GM12892 (cell line): ENCODE measurements around the gene DDX24.

Source experiments
- DNase-seq: peaks from one replicate; pipeline ENCODE4 v3.0.0; 2011; ENCODE audit not compliant: insufficient read length
- FAIRE-seq: peaks from 2 replicates; lab custom pipeline; 2011; peaks lifted over from hg19 to GRCh38; lab: Jason Lieb, UNC
- POLR2A ChIP-seq: IDR thresholded peaks from 2 replicates; pipeline ENCODE4 v1.6.1; 2011; ENCODE audit warnings: low read depth, low read length, control low read depth
- POLR2AphosphoS5 ChIP-seq: IDR thresholded peaks from 2 replicates; pipeline ENCODE4 v1.6.1; 2011; ENCODE audit warnings: low read depth, low read length, control low read depth
- TAF1 ChIP-seq: IDR thresholded peaks from 2 replicates; pipeline ENCODE4 v1.6.1; 2011; ENCODE audit warnings: low read depth, mild to moderate bottlenecking, control low read depth, low read length, borderline replicate concordance

DDX24 gene

GRCh38 chr14:94123296-94123695, 42.3 kb upstream of the DDX24 start:
- DNase-seq: no peak
- no peak for FAIRE-seq
- no peak for TF ChIP-seq POLR2AphosphoS5
- no peak for TF ChIP-seq TAF1
- no peak for TF ChIP-seq POLR2A

- DNase-seq: no peak
- no peak for FAIRE-seq
- TF ChIP-seq POLR2AphosphoS5: no peak
- TF ChIP-seq POLR2A: no peak
- TF ChIP-seq TAF1: no peak
These were observed 41.4 kb upstream of the DDX24 start for GRCh38 chr14:94122438-94122837.

GRCh38 chr14:94121485-94121884, 40.5 kb upstream of the DDX24 start:
- DNase-seq (no peak), FAIRE-seq (no peak)
- TF ChIP-seq TAF1 (no peak), POLR2AphosphoS5 (no peak), POLR2A (no peak)

GRCh38 chr14:94120667-94121340, 39.8 kb upstream of the DDX24 start:
- TF ChIP-seq POLR2A (no peak), TAF1 (no peak), POLR2AphosphoS5 (no peak)
- DNase-seq (no peak), FAIRE-seq (no peak)

GRCh38 chr14:94119071-94119470, 38.1 kb upstream of the DDX24 start:
- DNase-seq (no peak), FAIRE-seq (no peak)
- TF ChIP-seq POLR2AphosphoS5: no peak
- TF ChIP-seq POLR2A: no peak
- TF ChIP-seq TAF1: no peak

- no peak for FAIRE-seq
- TF ChIP-seq POLR2AphosphoS5 (no peak), POLR2A (no peak)
These were observed 36.9 kb upstream of the DDX24 start for GRCh38 chr14:94117856-94118255.

GRCh38 chr14:94116701-94117100, 35.7 kb upstream of the DDX24 start:
- DNase-seq (no peak), FAIRE-seq (no peak)
- TF ChIP-seq TAF1: no peak
- TF ChIP-seq POLR2AphosphoS5: no peak

More at GRCh38 chr14:94117856-94118255, 36.9 kb upstream of the DDX24 start:
- DNase-seq: no peak

- no peak for FAIRE-seq
- DNase-seq: no peak
- no peak for TF ChIP-seq POLR2AphosphoS5
- no peak for TF ChIP-seq TAF1
- no peak for TF ChIP-seq POLR2A
These were observed 34.6 kb upstream of the DDX24 start for GRCh38 chr14:94115631-94116030.

GRCh38 chr14:94115058-94115591, 34.1 kb upstream of the DDX24 start:
- TF ChIP-seq POLR2A (no peak), TAF1 (no peak), POLR2AphosphoS5 (no peak)
- DNase-seq (no peak), FAIRE-seq (no peak)

- no peak for TF ChIP-seq POLR2A
- TF ChIP-seq POLR2AphosphoS5: no peak
- TF ChIP-seq TAF1: no peak
- no peak for FAIRE-seq
- no peak for DNase-seq
These were observed 33.6 kb upstream of the DDX24 start for GRCh38 chr14:94114589-94115057.

- DNase-seq (no peak), FAIRE-seq (no peak)
- no peak for TF ChIP-seq POLR2AphosphoS5
- no peak for TF ChIP-seq POLR2A
- no peak for TF ChIP-seq TAF1
These were observed 33.0 kb upstream of the DDX24 start for GRCh38 chr14:94113908-94114588.

GRCh38 chr14:94113490-94113889, 32.5 kb upstream of the DDX24 start:
- TF ChIP-seq POLR2AphosphoS5: no peak
- TF ChIP-seq TAF1: no peak
- no peak for TF ChIP-seq POLR2A
- DNase-seq (no peak), FAIRE-seq (no peak)
